ENCODE data around the gene RGS3. TPM values are rescaled to one million over a fixed set of nuclear protein-coding genes. Genes with fewer than 3 reads are reported as not detected.

RGS3 gene
- total and polyA plus RNA-seq, 2 of the 13 experiments (the other 11 are each of a cell fraction or from before 2014, with no cell fraction given): 17.1 to 28.8 TPM

DNA sequence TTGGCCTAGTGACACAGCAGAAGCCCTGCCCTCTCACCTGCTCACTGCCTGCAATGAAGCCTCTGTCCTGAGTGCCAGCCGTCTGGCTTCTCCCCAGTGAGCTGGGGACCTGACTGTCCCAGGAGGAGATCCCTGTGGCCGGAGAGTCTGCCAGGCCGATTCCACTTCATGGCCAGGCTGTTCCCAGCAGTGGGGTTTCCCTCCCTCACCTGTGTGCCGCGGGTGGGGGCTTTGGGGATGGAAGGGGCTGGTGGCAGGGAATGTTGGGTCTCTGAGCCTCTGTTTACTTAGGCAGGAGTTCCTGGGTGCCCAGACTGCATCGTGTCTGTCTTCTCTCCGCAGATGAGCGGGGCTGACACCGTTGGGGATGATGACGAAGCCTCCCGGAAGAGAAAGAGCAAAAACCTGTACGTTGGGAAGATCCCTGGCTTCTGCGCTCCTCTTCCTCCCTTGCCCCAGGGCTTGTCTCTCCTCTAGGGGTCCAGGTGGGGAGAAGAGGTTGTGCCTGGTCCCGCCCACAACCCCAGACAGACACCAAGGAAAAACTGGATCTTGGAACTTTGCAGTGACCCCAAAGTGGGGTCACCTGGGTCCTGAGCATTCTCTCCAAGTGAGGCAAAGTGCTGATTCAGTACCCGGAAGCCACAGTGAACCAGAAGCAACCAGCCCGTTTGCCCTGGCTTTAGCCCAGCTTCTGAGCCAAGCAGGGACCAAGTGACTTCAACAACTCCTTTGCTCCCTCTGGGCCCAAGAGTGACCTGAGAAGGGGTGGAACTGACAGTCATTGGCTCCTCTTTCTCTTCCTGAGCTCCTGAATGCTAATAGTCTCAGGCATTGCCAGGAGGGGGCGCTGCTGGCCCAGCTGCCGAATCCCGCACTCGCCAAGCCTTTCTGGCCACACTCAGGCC lies 127.7 kb downstream of the RGS3 start:
- peaks cover 2% of the 10 kb centered on the region for H3K79me2 ChIP-seq (ENCODE audit: insufficient read depth, low read length)
- 49% methylated on average over 8 of the region's 20 CpGs for WGBS (ENCODE audit: low lambda C conversion rate)
- H3K36me3 ChIP-seq (replicated peaks in 1 of 2; ENCODE audit: control insufficient read depth in 1 of 2, insufficient read depth in 2 of 2, low read length in 2 of 2): peaks cover 1 to 3% of the 10 kb centered on the region in 2 experiments; a peak in 2 of 5 replicates
- H3K4me3 ChIP-seq (replicated peaks in 1 of 3; ENCODE audit: insufficient read depth in 1 of 3, low read depth in 2 of 3, low read length in 3 of 3): no peak overlapping the region
- CTCF ChIA-PET (ENCODE audit: low intra/inter-chr PET ratio, low total read pairs): interaction anchor here (0.8 to 5.9 kb wide), 4 partner anchors 11 to 317 kb away, joined by 3 to 223 read pairs (median 4); no protein-coding TSS in a partner anchor
- H4K20me1 ChIP-seq (ENCODE audit: insufficient read depth, low read length): no peaks in the 10 kb centered on the region
- no peak overlapping the region for H3K4me2 ChIP-seq (ENCODE audit: low read depth, low read length)
- peaks cover 32% of the 10 kb centered on the region for H3K4me1 ChIP-seq (ENCODE audit: insufficient read depth, low read length)
- POLR2A ChIA-PET: interaction anchor here (0.6 to 2.3 kb wide), 4 partner anchors 11 to 66 kb away, joined by 3 to 16 read pairs (median 8); no protein-coding TSS in a partner anchor
- ATAC-seq (peak; percentile 71), DNase-seq (ENCODE audit: low spot score) (peak; percentile 59), FAIRE-seq (peak; percentile 89)
- H3K27me3 ChIP-seq (ENCODE audit: control insufficient read depth in 1 of 2, insufficient read depth in 2 of 2, low read length in 2 of 2): no peaks in the 10 kb centered on the region
- H3K9me3 ChIP-seq (ENCODE audit: low read length): no peaks in the 10 kb centered on the region
- no peak overlapping the region for H3K27ac ChIP-seq (ENCODE audit: extremely low read length, insufficient read depth, low read length)
- H2AFZ ChIP-seq (ENCODE audit: low read length): no peak overlapping the region
- no peak overlapping the region for H3K9ac ChIP-seq (ENCODE audit: insufficient read depth, low read depth, low read length)
- BruUV-seq (replicated peaks): no TSS peak
- in situ Hi-C loops (cut with HindIII; ENCODE audit: extremely low pct_ligation_motif_present, low pct_unique_long_range_greater_than_20kb) (loop anchor here (5.0 kb wide), 2 partner anchors 66 to 144 kb away; no protein-coding TSS in a partner anchor), intact Hi-C loops (cut with micrococcal nuclease; ENCODE audit: unreplicated experiment) (loop anchor here (1.0 to 2.0 kb wide), 2 partner anchors 67 to 144 kb away; no protein-coding TSS in a partner anchor)
- no peak for TF ChIP-seq ZNF17 (CRISPR knock-in tag; IDR thresholded peaks at IDR 0.05)
- 0 out of 2 replicates have a peak, but pooled peaks have one; percentile 55 for TF ChIP-seq ZNF224 (CRISPR knock-in tag; IDR thresholded peaks at IDR 0.05)
- TF ChIP-seq KMT2A (CRISPR knock-in tag; IDR thresholded peaks at IDR 0.05): no peak
- no peak for TF ChIP-seq ZNF263 (CRISPR knock-in tag; IDR thresholded peaks at IDR 0.05)
- TF ChIP-seq ZNF543 (CRISPR knock-in tag; IDR thresholded peaks at IDR 0.05): no peak
- no peak for TF ChIP-seq CBX1 (IDR thresholded peaks at IDR 0.05; ENCODE audit: low read depth)
- TF ChIP-seq, protein P1, sequence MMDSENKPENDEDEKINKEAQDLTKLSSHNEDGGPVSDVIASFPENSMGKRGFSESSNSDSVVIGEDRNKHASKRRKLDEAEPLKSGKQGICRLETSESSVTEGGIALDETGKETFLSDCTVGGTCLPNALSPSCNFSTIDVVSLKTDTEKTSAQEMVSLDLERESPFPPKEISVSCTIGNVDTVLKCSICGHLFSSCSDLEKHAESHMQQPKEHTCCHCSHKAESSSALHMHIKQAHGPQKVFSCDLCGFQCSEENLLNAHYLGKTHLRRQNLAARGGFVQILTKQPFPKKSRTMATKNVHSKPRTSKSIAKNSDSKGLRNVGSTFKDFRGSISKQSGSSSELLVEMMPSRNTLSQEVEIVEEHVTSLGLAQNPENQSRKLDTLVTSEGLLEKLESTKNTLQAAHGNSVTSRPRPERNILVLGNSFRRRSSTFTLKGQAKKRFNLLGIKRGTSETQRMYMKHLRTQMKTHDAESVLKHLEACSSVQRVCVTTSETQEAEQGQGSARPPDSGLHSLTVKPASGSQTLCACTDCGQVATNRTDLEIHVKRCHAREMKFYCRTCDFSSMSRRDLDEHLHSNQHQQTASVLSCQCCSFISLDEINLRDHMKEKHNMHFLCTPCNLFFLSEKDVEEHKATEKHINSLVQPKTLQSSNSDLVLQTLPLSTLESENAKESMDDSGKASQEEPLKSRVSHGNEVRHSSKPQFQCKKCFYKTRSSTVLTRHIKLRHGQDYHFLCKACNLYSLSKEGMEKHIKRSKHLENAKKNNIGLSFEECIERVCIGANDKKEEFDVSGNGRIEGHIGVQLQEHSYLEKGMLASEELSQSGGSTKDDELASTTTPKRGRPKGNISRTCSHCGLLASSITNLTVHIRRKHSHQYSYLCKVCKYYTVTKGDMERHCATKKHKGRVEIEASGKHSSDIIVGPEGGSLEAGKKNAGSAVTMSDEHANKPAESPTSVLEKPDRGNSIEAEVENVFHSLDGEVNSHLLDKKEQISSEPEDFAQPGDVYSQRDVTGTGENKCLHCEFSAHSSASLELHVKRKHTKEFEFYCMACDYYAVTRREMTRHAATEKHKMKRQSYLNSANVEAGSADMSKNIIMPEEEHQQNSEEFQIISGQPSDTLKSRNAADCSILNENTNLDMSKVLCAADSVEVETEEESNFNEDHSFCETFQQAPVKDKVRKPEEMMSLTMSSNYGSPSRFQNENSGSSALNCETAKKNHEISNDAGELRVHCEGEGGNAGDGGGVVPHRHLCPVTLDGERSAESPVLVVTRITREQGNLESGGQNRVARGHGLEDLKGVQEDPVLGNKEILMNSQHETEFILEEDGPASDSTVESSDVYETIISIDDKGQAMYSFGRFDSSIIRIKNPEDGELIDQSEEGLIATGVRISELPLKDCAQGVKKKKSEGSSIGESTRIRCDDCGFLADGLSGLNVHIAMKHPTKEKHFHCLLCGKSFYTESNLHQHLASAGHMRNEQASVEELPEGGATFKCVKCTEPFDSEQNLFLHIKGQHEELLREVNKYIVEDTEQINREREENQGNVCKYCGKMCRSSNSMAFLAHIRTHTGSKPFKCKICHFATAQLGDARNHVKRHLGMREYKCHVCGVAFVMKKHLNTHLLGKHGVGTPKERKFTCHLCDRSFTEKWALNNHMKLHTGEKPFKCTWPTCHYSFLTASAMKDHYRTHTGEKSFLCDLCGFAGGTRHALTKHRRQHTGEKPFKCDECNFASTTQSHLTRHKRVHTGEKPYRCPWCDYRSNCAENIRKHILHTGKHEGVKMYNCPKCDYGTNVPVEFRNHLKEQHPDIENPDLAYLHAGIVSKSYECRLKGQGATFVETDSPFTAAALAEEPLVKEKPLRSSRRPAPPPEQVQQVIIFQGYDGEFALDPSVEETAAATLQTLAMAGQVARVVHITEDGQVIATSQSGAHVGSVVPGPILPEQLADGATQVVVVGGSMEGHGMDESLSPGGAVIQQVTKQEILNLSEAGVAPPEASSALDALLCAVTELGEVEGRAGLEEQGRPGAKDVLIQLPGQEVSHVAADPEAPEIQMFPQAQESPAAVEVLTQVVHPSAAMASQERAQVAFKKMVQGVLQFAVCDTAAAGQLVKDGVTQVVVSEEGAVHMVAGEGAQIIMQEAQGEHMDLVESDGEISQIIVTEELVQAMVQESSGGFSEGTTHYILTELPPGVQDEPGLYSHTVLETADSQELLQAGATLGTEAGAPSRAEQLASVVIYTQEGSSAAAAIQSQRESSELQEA (CRISPR knock-in tag; IDR thresholded peaks at IDR 0.05; ENCODE audit: not compliant biosample characterization): no peak
- TF ChIP-seq MAFG (CRISPR knock-in tag; IDR thresholded peaks at IDR 0.05): no peak
- TF ChIP-seq ZFY (CRISPR knock-in tag; IDR thresholded peaks at IDR 0.05): 0 out of 2 replicates have a peak, but pooled peaks have one; percentile 18
- TF ChIP-seq FOXA3 (CRISPR knock-in tag; IDR thresholded peaks at IDR 0.05): peak; percentile 44; the same call in 1 of the 2 replicates
- 0 out of 2 replicates have a peak, but pooled peaks have one; percentile 5 for TF ChIP-seq HNF4A (CRISPR knock-in tag; IDR thresholded peaks at IDR 0.05)
